DND-41 (cell line): ENCODE measurements around the gene MIEN1.

ENCODE experiments used
- ATAC-seq: fragments of 200-7000 bp; cut with Tn5 transposase; 3 replicates; pipeline ENCODE4 v1.9.1; 2021; ENCODE audit warnings: low read depth; ENCODE audit not compliant: insufficient read depth
- DNase-seq: peaks from one replicate; pipeline ENCODE4 v3.0.0-alpha.2; 2020
- H2AFZ ChIP-seq: 2 replicates; pipeline ENCODE4 v1.6.0; 2012; ENCODE audit warnings: low read depth, low read length
- H3K27ac ChIP-seq: 2 replicates; pipeline ENCODE4 v1.5.1; 2012; ENCODE audit warnings: low read length, inconsistent platforms
- H3K27me3 ChIP-seq: fragments of 200-600 bp; sonication (generic); 2 replicates; pipeline ENCODE4 v1.6.0; 2012; ENCODE audit warnings: low read length, mild to moderate bottlenecking, inconsistent platforms; ENCODE audit not compliant: insufficient read depth, poor library complexity
- H3K36me3 ChIP-seq: 2 replicates; pipeline ENCODE4 v1.5.1; 2012; ENCODE audit warnings: low read length, inconsistent platforms; ENCODE audit not compliant: insufficient read depth
- H3K4me1 ChIP-seq: 2 replicates; pipeline ENCODE4 v1.5.1; 2012; ENCODE audit warnings: mild to moderate bottlenecking, low read length; ENCODE audit not compliant: insufficient read depth
- H3K4me2 ChIP-seq: 2 replicates; pipeline ENCODE4 v1.6.0; 2012; ENCODE audit warnings: mild to moderate bottlenecking, moderate library complexity, low read length, inconsistent platforms; ENCODE audit not compliant: insufficient read depth
- H3K4me3 ChIP-seq, 2 experiments: fragments of 200-600 bp in 1 of 2; shearing (Covaris generic) in 1 of 2; 2 replicates each; pipeline ENCODE4 v1.5.1; 2012 to 2016; ENCODE audit warnings: inconsistent platforms in 2 of 2, low read length in 2 of 2, mild to moderate bottlenecking in 2 of 2, low read depth in 1 of 2, moderate library complexity in 1 of 2
- H3K79me2 ChIP-seq: 2 replicates; pipeline ENCODE4 v1.6.0; 2012; ENCODE audit warnings: low read length, inconsistent platforms; ENCODE audit not compliant: insufficient read depth
- H3K9ac ChIP-seq: 2 replicates; pipeline ENCODE4 v1.6.0; 2012; ENCODE audit warnings: low read depth, mild to moderate bottlenecking, inconsistent platforms, low read length, moderate library complexity
- H3K9me3 ChIP-seq: 2 replicates; pipeline ENCODE4 v1.5.1; 2012; ENCODE audit warnings: low read length, moderate library complexity, mild to moderate bottlenecking, inconsistent platforms; ENCODE audit not compliant: insufficient read depth, severe bottlenecking
- H4K20me1 ChIP-seq: 2 replicates; pipeline ENCODE4 v1.6.0; 2012; ENCODE audit warnings: low read length; ENCODE audit not compliant: insufficient read depth
- CTCF ChIP-seq: IDR thresholded peaks from 2 replicates; pipeline ENCODE4 v1.5.1; 2012; ENCODE audit warnings: borderline replicate concordance, low read length, moderate library complexity, mild to moderate bottlenecking; ENCODE audit not compliant: poor library complexity, severe bottlenecking; ENCODE audit errors: extremely low read depth
- EZH2 ChIP-seq: IDR thresholded peaks from 3 replicates; pipeline ENCODE4 v1.6.1; 2012; ENCODE audit warnings: borderline replicate concordance, low read depth, mild to moderate bottlenecking, moderate library complexity, low read length, inconsistent platforms; ENCODE audit not compliant: severe bottlenecking

Gene MIEN1

GRCh38 chr17:39740357-39741111 lies 10.2 kb upstream of the MIEN1 start:
- H3K79me2 ChIP-seq: no peaks in the 10 kb centered on the region
- TF ChIP-seq CTCF: no peak
- TF ChIP-seq EZH2: no peak
- no peaks in the 10 kb centered on the region for H3K9me3 ChIP-seq
- H3K4me3 ChIP-seq: no peak overlapping the region
- H3K4me1 ChIP-seq: no peaks in the 10 kb centered on the region
- H3K9ac ChIP-seq: no peak overlapping the region
- H3K4me2 ChIP-seq: no peak overlapping the region
- no peaks in the 10 kb centered on the region for H3K36me3 ChIP-seq
- H3K27me3 ChIP-seq: no peaks in the 10 kb centered on the region
- H2AFZ ChIP-seq: no peak overlapping the region
- H3K27ac ChIP-seq: no peak overlapping the region
- H4K20me1 ChIP-seq: no peaks in the 10 kb centered on the region
- DNase-seq: no peak
- 0 out of 3 replicates have a peak, but pooled peaks have one; percentile 12 for ATAC-seq

GRCh38 chr17:39739885-39740356 lies 9.6 kb upstream of the MIEN1 start:
- no peak overlapping the region for H3K9ac ChIP-seq
- no peak overlapping the region for H3K4me2 ChIP-seq
- H3K27ac ChIP-seq: no peak overlapping the region
- no peak for DNase-seq
- H3K27me3 ChIP-seq: no peaks in the 10 kb centered on the region
- no peaks in the 10 kb centered on the region for H3K4me1 ChIP-seq
- TF ChIP-seq EZH2 (no peak), CTCF (no peak)
- no peaks in the 10 kb centered on the region for H3K36me3 ChIP-seq
- no peak overlapping the region for H2AFZ ChIP-seq
- ATAC-seq: no peak
- no peak overlapping the region for H3K4me3 ChIP-seq
- H4K20me1 ChIP-seq: no peaks in the 10 kb centered on the region
- no peaks in the 10 kb centered on the region for H3K79me2 ChIP-seq
- H3K9me3 ChIP-seq: no peaks in the 10 kb centered on the region

GRCh38 chr17:39738983-39739884 lies 8.9 kb upstream of the MIEN1 start:
- Histone ChIP-seq H3K4me1 (no peaks in the 10 kb centered on the region), H3K9me3 (no peaks in the 10 kb centered on the region), H2AFZ (no peak overlapping the region), H4K20me1 (no peaks in the 10 kb centered on the region), H3K27ac (no peak overlapping the region), H3K79me2 (no peaks in the 10 kb centered on the region), H3K27me3 (no peaks in the 10 kb centered on the region), H3K36me3 (no peaks in the 10 kb centered on the region), H3K4me2 (no peak overlapping the region), H3K9ac (no peak overlapping the region), H3K4me3 (no peak overlapping the region)
- ATAC-seq (no peak), DNase-seq (no peak)
- TF ChIP-seq CTCF: no peak
- TF ChIP-seq EZH2: no peak
